ENCODE measurements around the gene RNF149.
"Not testable (repeated sequence)": the region's sequence is repeated elsewhere in the genome, so short reads cannot be mapped to it uniquely, and the experiment has no call there.

The RNF149 gene

DNA sequence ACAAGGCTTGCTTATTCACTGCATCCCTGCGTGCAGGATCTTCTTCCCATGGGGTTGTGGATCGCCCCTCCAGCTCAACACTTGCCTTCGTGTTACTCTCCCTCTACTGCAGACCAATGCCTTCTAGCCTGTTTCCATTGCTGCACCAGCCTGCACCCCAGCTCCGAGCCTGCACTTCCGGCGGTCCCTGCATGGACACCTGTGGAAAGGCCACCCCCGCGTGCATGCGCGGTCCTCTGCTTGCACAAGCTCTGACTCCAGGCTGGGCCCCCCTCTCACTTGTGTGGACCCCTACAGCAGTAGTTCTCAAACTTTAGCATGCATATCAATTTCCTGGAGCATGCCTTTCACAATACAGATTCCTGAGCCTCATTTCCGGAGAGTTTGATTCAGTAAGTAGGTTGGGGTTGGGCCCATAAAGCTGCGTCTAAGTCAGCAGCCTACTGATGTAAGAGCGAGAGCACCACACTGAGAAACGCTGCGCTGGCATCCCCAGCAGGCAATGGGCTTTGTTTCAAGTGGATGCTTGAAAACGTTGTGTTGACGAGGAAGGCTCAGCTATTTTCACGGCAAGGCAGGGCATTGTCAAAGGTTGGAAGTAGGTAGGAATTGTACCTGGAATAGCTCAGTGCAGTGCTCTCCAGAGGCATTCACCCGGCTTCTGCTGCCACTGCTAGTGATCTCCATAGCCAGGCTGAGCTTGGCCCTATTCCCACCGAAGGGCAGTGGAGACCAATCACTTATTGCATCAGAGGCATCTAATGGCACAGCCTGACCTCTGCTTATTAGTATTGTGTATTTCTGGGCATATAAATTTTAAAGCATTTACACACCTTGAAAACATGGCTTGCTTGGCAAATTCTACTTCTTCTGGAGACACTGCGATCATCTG is 46.2 kb upstream of the RNF149 start:
- no peak for DNase-seq (ENCODE audit: low spot score)
- in situ Hi-C loops (cut with MboI; ENCODE audit: low sequenced_read_pairs, unreplicated experiment), result no loop called here
- TF ChIP-seq, protein P1, sequence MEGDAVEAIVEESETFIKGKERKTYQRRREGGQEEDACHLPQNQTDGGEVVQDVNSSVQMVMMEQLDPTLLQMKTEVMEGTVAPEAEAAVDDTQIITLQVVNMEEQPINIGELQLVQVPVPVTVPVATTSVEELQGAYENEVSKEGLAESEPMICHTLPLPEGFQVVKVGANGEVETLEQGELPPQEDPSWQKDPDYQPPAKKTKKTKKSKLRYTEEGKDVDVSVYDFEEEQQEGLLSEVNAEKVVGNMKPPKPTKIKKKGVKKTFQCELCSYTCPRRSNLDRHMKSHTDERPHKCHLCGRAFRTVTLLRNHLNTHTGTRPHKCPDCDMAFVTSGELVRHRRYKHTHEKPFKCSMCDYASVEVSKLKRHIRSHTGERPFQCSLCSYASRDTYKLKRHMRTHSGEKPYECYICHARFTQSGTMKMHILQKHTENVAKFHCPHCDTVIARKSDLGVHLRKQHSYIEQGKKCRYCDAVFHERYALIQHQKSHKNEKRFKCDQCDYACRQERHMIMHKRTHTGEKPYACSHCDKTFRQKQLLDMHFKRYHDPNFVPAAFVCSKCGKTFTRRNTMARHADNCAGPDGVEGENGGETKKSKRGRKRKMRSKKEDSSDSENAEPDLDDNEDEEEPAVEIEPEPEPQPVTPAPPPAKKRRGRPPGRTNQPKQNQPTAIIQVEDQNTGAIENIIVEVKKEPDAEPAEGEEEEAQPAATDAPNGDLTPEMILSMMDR (IDR thresholded peaks at IDR 0.05; ENCODE audit: borderline replicate concordance, control extremely low read depth, extremely low read depth, insufficient read depth, missing control alignments), result no peak

DNA sequence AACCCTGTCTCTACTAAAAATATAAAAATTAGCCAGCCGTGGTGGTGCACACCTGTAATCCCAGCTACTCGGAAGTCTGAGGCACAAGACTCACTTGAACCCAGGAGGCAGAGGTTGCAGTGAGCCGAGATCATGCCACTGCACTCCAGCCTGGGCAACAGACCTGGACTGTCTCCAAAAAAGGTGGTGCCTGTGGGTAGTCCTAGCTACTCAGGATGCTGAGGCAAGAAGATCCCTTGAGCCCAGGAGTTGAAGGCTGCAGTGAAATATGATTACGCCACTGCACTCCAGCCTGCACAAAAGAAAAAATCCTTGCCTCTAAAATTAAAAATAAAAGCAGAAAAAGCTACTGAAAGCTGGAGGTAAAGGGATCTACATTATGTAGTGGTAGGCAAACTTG is 44.1 kb upstream of the RNF149 start:
- not testable (repeated sequence) for DNase-seq (ENCODE audit: low spot score)

DNA sequence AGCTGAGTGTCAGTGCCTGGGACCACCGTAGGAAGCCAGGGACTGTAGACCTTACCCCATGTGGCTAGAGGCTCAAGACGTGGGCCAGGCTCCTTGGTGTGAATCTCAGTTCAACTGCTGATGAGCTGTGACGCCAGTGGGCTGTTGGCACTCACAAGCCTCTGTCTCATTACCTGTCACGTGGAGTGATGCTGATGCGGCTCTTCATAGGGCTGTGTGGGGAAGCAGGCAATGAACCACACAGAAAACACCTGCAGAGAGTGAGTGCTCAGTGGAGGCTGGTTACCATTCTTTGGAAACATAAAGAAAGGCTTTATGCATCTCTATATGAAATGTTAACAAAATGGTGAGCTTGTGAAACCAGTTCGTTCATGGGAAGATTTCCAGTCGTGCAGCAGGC is 42.7 kb upstream of the RNF149 start:
- in situ Hi-C loops (cut with MboI; ENCODE audit: low sequenced_read_pairs, unreplicated experiment), result no loop called here
- no peak for DNase-seq (ENCODE audit: low spot score)
- TF ChIP-seq, protein P1 (IDR thresholded peaks at IDR 0.05; ENCODE audit: borderline replicate concordance, control extremely low read depth, extremely low read depth, insufficient read depth, missing control alignments), result no peak

More for the DNA sequence above, 44.1 kb upstream of the RNF149 start:
- in situ Hi-C loops (cut with MboI; ENCODE audit: low sequenced_read_pairs, unreplicated experiment), result not testable (repeated sequence)

DNA sequence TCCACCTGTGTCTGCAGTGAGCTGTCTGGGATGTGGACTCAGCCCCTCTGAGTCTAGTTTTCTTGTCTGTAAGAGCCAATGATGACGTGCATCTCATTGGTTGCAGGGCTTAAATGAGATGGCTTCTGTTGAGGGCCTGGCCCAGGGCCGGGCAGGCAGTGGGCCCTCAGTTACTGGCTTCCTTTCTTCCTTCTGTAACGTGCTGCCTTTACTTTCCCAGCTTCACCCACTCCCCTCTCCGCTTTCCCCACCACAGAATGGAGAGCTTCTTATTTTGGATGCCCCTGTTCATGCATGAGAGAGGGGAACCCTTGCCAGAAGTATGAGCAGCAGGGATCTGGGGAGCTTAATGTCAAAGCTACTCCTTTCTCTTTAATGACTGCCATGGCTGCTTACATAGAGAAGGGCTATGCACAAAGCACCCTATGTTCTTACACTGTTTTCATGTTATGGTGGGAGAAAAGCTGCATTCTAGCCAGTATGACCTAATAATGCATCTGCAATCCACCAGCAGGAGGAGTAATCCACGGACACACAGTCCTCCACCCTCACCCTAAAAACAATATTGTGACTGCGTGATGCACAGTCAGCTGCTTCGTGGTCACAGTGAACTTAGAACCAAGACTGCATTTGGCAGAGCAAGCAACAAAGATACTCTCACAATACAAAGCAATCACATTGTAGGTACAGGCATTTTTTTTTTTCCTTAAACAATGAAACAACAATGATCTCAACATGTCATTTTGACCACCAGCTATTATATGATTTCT is 41.6 kb upstream of the RNF149 start:
- DNase-seq (ENCODE audit: low spot score), result no peak
- TF ChIP-seq, protein P1 (IDR thresholded peaks at IDR 0.05; ENCODE audit: borderline replicate concordance, control extremely low read depth, extremely low read depth, insufficient read depth, missing control alignments), result no peak
- in situ Hi-C loops (cut with MboI; ENCODE audit: low sequenced_read_pairs, unreplicated experiment), result no loop called here

DNA sequence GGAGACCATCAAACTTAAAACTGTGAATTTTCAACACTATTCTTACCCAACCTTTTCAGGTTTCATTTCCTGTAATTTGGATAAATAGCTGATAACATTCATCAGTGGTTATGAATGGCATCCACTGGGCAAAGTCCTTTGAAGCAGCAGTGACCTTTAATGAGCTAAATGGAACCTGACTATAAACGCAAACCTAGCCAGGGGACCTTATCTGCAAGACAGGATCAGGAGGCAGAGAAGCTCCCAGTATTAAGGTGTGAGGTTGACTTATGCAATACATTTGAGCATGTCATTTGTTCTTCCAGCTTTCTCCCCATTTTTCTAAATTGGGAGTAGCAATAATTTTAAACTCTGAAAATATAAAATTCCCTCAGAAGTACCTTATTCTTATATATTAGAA is 40.4 kb upstream of the RNF149 start:
- TF ChIP-seq, protein P1 (IDR thresholded peaks at IDR 0.05; ENCODE audit: borderline replicate concordance, control extremely low read depth, extremely low read depth, insufficient read depth, missing control alignments), result no peak
- DNase-seq (ENCODE audit: low spot score), result no peak
- in situ Hi-C loops (cut with MboI; ENCODE audit: low sequenced_read_pairs, unreplicated experiment), result no loop called here

DNA sequence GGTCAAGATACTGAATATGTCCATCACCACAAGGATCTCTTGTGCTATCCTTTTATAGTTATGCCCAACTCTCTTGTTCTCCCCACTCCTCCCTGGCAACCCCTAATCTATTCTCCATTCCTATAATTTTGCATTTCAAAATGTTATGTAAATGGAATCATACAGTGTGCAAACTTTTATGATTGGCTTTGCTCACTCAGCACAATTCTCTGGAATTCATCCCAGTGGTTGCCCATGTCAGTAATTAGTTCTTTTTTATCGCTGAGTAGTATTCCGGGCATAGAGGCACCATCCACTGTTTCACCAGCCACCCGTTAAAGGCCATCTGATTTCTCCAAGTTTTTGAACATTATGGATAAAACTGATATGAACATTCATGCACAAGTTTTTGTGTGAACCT is 38.4 kb upstream of the RNF149 start:
- no peak for DNase-seq (ENCODE audit: low spot score)
- in situ Hi-C loops (cut with MboI; ENCODE audit: low sequenced_read_pairs, unreplicated experiment), result no loop called here
- TF ChIP-seq, protein P1 (IDR thresholded peaks at IDR 0.05; ENCODE audit: borderline replicate concordance, control extremely low read depth, extremely low read depth, insufficient read depth, missing control alignments), result no peak

DNA sequence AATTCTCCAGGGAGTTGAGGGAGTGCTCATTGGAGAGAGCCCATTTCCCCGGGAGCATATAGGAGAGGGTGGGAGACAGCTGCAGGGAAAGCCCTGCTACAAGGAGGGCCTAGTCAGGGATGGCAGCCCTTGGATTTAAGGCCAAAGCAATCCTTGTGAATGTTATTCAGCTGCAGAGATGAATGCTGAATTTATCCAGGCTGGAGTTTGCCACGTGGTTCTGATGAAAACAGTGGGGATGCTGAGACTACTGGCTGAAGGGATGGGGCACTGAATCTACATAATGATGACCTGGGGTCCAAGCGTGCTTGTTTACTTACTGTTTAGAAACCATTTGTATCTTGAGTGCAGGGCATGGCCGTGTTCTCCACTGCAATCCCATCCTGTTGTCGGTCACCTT is 35.6 kb upstream of the RNF149 start:
- TF ChIP-seq, protein P1 (IDR thresholded peaks at IDR 0.05; ENCODE audit: borderline replicate concordance, control extremely low read depth, extremely low read depth, insufficient read depth, missing control alignments), result no peak
- in situ Hi-C loops (cut with MboI; ENCODE audit: low sequenced_read_pairs, unreplicated experiment), result no loop called here
- no peak for DNase-seq (ENCODE audit: low spot score)
